ENCODE measurements around the gene PRR18.
A peak's percentile ranks its signal among the peaks of the same experiment; 100 is the strongest.

Gene PRR18

DNA sequence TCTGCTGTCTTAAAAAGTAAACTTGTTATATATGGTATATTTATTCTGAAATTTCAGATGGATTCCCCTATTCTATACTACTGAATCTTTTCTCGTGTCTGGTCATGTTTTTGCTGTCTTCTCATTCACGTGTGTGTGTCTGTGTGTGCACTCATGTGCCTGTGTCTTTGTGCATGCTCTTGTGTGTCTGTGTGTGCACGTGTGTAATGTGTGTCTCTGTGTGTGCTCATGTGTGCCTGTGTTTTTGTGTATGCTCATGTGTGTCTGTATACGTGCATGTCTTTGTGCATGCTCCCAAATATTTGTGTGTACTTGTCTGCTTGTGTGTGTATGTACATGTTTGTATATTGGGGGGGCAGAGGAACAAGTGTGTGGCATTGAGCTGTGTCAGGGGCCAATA lies 34.0 kb downstream of the PRR18 start:
- no peak for DNase-seq

DNA sequence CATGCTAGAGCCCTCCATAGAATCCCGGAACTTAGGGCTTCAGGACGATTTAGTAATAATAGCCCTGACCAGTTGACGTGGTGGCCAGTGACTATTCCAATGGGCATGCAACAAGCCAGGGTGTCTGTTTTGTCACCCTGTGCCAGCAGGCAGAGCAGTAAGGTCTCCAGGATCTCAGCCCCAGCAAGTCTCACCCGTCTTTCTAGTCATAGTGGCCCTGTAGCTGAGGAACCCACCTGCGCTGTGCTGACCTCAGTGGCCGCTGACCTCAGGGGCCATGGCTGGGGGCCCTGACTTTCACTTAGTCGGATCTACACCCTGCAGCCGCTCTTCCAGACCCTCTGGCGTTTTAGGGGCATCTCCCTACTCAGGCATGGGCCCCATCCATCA lies 36.8 kb downstream of the PRR18 start:
- no peak for DNase-seq

DNA sequence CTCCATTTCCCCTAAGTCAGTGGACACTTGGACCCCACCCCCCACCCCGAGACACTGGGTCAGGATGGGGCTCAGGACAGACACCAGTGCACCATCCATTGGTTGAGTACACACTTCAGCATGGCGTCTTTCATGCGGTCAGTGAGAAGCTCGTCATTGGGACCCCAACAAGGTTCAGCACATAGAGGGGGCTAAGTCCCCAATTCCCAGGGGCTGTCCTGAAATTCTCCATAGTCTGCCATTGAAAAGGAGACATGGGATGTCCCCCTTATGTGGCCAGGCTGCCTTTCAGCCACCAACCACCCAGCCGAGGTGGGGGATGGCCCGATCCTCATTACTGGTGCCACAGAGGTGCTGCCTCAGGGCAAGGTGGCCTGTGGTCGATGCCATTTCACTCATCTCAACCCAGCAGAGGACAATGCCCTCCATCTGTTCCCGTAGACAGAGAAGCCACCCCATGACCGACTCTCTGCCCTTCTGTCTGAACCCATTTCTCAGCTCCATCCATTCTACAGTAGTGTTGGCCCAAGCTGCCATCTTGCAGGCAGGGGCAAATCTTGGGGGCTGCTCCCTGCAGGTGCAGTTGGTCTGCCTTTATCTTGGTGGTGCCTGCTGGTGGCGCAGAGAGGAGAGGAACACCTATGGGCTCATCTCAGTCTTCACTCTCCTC lies 37.4 kb downstream of the PRR18 start:
- no peak for DNase-seq

DNA sequence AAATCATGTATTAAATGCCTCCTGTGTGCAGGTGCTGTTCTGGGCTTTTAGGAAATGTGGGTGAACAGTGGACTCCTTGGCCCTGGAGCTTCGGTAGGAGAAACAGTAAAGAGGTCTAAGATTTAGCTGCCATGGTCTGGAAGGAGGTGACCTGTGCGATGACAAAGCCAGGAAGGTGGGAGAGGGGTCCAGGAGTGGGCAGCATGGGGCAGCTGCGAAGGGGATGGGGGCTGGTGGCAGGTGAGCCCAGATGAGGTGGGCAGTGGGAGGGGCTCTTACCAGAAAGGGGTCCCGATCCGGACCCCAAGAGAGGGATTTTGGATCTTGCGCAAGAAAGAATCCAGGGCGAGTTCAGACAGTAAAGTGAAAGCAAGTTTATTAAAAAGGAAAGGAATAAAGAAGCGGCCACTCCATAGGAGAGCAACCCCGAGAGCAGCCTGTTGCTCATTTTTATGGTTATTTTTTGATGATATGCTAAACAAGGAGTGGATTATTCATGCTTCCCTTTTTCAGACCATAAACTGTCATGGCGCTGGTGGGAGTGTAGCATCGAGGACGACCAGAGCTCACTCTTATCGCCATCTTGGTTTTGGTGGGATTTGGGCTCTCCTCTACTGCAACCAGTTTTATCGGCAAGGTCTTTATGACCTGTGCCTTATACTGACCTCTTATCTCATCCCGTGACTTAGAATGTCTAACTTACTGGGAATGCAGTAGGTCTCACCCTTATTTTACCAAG lies 38.7 kb downstream of the PRR18 start:
- no peak for DNase-seq

DNA sequence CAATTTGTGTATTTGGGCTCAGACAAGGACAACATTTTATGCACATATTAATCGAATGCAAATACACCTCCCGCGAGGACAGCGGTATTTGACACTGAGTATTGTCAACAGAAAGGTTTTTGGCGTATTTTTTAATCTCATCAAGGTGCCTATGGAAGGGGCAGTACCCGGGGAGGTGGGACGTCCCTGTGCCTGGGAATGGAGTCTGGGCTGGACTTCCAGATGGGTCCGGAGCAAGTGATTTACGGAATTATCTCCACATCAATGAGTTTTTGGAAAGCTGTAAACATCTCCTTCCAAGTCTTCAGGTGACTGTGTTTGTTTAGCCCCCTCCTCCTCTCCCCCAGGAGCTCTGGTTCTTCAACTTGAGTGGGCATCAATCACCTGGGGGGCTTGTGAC lies 39.8 kb downstream of the PRR18 start:
- DNase-seq: no peak

DNA sequence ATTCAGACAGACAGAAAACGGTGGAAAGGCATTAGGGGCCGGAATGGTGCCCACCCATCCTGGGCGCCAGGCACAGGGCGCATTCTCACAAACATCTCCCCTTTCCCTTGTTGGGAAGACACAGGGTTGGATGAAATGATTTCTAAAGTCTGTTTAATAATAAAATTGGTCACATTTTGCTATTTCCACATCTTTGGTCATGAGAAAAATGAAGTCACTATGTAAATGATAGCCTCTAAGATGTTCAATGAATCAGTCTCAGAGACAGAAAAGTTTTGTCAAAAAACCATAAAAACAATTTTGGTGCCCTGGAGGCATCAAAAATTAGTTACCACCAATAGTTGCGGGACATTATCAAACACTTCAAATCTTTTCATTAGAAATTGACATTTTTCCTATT lies 40.7 kb downstream of the PRR18 start:
- no peak for DNase-seq

DNA sequence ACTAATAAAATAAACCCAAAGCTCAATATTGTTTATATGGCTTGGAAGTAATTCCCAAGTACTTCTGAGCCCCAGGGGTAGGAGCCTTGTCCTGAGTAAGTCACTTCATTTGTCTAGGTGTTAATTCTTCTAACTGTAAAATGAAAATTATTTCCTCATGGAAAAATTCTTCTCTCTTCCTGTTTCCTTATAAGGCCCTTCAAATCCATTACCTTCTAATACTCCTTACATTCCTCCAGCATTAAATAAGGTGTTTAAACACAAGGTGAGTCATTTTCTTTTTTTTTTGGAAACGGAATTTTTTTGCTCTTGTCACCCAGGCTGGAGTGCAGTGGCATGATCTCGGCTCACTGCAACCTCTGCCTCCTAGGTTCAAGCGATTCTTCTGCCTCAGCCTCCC lies 41.9 kb downstream of the PRR18 start:
- no peak for DNase-seq

DNA sequence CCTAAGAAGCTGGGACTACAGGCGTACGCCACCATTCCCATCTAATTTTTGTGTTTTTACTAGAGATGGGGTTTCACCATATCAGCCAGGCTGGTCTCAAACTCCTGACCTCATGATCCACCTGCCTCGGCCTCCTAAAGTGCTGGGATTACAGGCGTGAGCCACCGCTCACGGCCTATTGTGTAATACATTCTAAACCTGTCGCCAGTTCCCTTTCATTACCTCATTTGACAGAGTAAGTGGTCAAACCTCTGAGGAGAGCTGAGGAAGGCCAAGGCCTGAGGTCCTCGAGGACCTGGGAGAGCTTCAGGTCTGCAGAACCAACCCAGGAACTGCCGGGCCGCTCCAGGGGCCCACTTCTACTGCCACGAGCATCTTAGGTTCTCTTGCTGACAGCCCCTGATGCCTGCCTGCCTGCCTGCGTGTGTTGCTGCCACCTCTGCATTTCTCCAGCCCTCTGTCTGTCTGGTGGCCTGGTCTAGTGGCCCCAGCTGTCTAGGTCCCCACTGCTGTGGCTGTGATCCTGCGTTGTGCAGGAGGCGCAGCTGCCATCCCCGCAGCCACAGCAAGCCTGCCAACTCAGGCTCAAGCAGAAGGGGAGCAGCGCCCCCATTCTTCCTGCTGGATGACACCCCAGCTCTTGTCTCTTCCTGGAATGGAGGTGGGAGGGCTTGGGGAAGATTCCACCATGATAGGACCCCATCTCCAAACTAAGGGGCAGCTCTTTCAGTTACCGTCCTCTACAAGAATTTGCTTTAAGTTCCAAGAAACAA lies 45.3 kb downstream of the PRR18 start:
- no peak for DNase-seq

DNA sequence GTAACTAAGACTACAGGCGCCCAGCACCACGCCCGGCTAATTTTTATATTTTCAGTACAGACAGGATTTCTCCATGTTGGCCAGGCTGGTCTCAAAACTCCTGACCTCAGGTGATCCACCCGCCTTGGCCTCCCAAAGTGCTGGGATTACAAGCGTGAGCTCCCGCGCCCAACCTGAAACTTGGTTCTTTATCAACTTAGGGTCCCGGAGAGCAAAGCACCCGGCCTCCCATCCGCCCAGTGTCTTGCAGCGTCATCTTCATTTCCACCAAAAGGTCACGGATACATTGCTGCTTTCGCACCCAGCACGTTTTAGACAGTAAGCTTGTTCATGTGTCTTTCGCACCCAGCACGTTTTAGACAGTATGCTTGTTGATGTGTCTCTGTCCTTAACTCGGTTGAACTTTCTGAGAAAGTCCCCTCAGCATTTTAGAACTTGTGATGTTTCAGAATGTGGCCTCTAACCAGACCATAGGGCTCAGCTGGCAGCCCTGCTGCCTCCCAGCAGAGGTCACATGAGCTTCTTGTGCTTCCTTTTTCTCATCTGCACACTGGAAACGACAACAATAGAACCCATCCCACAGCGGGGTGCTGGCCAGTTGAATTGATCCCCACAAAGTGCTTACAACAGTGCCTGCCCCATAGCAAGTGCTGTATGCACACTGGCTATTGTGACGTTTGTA lies 48.8 kb downstream of the PRR18 start:
- DNase-seq: no peak

DNA sequence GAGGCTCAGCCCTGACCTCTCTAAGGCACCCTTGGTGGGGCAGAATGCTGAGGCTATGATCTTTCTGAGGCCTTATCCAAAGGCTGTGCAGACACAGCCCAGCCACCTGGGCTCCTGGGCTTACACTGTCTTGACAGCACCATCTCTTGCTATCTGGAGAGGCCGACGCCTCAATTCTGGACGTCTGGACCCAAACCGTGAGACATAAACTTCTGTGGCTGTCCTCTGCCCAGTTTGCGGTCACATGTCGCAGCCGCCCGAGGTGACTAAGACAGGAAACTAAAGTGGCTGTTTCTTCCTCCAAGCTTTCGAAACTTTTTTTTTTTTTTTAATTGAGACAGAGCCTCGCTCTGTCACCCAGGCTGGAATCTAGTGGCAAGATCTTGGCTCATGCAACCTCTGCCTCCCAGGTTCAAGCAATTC lies 49.3 kb downstream of the PRR18 start:
- DNase-seq: peak; percentile 17 to 72

DNA sequence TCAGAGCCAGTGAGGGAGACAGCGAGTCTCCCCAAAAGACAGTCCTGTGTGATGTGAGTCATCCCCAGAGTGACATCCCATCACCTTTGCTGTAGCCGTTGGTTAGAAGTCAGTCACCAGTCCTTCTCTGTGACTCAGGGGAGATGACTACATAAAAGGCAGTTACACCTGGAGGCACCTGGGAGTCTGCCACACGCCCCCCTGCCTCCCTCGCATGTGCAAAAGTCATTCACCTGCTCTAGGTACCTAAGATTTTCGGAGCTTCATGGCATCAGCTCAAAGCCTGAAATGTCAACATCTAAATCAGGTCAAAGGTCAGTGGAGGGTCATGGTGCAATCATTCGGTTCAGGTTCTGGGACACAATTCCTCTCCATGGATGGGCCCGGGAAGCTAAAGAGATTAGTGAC lies 50.3 kb downstream of the PRR18 start:
- DNase-seq: no peak
